ENCODE data around the gene GPR132. TPM values are rescaled to one million over a fixed set of nuclear protein-coding genes. Genes with fewer than 3 reads are reported as not detected.
A peak's percentile ranks its signal among the peaks of the same experiment; 100 is the strongest.
"Not testable (repeated sequence)": the region's sequence is repeated elsewhere in the genome, so short reads cannot be mapped to it uniquely, and the experiment has no call there.

GPR132 gene
- total RNA-seq, 1 experiment from 2014 or later: 0.21 TPM

- DNase-seq (ENCODE audit: low read depth): peak; percentile 47
Measured at GRCh38 chr14:105091517-105092170, 26.4 kb upstream of the GPR132 start.

GRCh38 chr14:105091054-105091516, 25.9 kb upstream of the GPR132 start:
- DNase-seq (ENCODE audit: low read depth): no peak

GRCh38 chr14:105090493-105091053, 25.3 kb upstream of the GPR132 start:
- peak; percentile 71 for DNase-seq (ENCODE audit: low read depth)

- DNase-seq (ENCODE audit: low read depth): no peak
Measured at GRCh38 chr14:105089746-105090492, 24.7 kb upstream of the GPR132 start.

GRCh38 chr14:105088812-105089745, 23.8 kb upstream of the GPR132 start:
- DNase-seq (ENCODE audit: low read depth): no peak

GRCh38 chr14:105087963-105088811, 23.0 kb upstream of the GPR132 start:
- no peak for DNase-seq (ENCODE audit: low read depth)

GRCh38 chr14:105087308-105087962, 22.2 kb upstream of the GPR132 start:
- DNase-seq (ENCODE audit: low read depth): no peak

GRCh38 chr14:105086833-105087307, 21.6 kb upstream of the GPR132 start:
- peak; percentile 46 for DNase-seq (ENCODE audit: low read depth)

- no peak for DNase-seq (ENCODE audit: low read depth)
Measured at GRCh38 chr14:105085766-105086165, 20.5 kb upstream of the GPR132 start.

GRCh38 chr14:105084741-105085571, 19.7 kb upstream of the GPR132 start:
- no peak for DNase-seq (ENCODE audit: low read depth)

GRCh38 chr14:105083926-105084685, 18.9 kb upstream of the GPR132 start:
- DNase-seq (ENCODE audit: low read depth): no peak

- no peak for DNase-seq (ENCODE audit: low read depth)
Measured at GRCh38 chr14:105082703-105083102, 17.5 kb upstream of the GPR132 start.

- not testable (repeated sequence) for DNase-seq (ENCODE audit: low read depth)
Measured at GRCh38 chr14:105081473-105081872, 16.2 kb upstream of the GPR132 start.

GRCh38 chr14:105080161-105080560, 14.9 kb upstream of the GPR132 start:
- DNase-seq (ENCODE audit: low read depth): no peak

- DNase-seq (ENCODE audit: low read depth): no peak
Measured at GRCh38 chr14:105078294-105078693, 13.1 kb upstream of the GPR132 start.

- DNase-seq (ENCODE audit: low read depth): no peak
Measured at GRCh38 chr14:105077649-105077995, 12.4 kb upstream of the GPR132 start.

- DNase-seq (ENCODE audit: low read depth): no peak
Measured at GRCh38 chr14:105076805-105077648, 11.8 kb upstream of the GPR132 start.
